ENCODE results near the gene EFCAB12.
"Not testable (repeated sequence)": the region's sequence is repeated elsewhere in the genome, so short reads cannot be mapped to it uniquely, and the experiment has no call there.

Gene EFCAB12

DNA sequence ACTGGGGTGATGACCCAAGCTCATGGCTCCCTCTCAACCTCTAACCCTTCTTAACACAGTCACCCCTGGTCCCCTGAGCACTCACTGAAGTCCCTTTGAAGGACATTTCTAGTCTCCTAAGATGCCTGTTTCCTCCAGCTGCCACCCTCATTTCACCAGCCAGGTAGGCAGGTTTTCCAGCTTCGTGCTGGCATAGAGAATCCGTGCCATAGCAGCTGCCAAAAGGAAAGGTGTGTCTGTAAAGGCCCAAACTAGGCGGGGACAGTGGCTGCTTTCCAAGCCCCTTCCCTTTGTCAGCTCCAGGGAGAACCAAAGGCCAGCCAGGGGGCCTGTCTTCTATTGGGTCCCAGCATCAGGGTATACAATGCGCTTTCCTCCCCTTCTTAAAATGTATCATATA, 36.9 kb downstream of the EFCAB12 start:
- not testable (repeated sequence) for DNase-seq

DNA sequence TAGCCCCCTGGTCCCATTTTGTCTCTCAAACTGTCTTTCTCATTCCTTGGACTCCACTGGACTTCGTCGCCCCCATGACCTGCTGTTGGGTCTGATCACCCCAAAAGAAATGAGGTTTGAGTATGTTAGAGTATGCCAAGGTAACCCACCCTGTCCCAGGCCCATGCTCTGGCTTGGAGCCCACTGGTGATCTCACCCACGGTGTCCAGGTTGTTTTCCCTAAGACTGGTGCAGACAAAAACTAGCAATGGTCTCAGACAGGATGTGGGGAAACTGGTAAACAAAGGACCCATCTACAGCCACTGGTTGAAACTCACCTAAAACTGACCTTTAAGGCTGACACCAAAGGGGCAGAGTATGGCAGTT, 38.9 kb downstream of the EFCAB12 start:
- no peak for DNase-seq

DNA sequence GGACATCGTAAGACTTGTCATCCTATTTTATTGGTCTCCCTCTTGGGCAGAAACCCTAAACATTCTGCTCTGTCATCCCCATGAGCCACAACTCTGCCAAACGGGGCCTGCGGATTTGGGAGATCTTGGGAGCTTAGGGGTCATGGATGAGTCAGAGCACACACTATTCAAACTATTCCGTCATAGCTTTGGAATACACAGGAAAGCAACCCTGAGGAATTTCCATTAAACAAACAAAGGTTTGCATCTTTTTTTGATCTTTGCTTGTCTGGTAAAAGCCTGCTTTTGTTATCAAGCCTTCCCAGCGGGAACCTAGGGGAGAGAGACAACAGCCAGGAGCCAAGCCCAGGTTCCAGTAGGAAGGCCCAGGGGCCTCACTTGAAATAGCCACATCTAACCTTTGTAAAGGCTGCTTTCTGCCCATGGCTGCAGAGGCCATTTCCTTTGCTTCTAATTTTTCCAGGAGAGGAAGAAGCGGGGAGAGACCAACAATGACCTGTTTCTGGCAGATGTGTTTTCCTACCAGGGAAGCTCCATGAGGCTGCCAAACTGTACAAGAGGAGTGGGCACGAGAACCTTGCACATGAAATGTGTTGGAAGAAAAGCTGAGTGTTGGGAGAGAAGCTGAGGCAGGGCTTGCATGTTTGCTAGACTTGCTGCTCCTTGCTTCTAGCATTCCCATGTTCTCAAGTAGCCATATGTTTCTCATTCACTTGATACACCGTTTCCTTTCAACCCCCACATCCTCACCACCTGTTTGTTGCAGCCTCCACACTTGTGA, 39.5 kb downstream of the EFCAB12 start:
- DNase-seq, result peak; percentile 15

DNA sequence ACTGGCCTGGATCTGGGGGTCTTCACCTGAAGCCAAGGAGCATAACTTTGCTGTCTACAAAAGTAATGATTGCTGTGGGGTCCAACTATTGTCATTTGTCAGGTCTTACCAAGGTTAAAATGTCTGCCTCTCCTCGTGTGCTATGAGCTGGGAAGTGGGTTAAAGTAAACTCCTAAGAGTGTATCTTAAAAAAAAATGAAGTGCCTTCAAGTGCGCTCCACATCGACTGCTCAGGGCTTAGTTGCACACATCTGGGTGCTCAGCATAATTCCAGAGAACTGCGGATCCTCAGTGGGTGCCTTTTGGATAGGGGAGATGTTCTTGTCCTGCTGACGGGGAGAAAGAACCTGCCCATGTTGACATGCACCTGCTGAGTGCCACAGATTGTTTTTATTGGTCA, 40.9 kb downstream of the EFCAB12 start:
- DNase-seq, result no peak

DNA sequence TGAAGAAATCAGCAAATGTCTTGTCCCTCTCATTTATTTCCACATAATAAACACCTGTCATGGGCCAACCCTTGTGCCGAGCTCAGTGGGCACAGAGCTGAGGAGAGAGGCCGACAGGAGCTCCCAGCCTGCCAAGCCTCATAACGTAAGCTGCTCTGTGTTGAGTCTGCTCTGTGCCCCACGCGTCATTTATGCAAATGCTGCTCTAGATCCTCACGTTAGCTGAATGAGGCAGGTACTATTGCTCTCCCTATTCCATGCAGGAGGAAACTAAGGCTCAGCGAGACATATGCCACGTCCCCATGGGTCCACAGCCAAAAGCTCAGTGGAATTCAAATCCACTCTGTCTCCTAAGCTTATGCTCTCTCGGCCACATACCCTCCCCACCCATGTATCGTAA, 41.5 kb downstream of the EFCAB12 start:
- no peak for DNase-seq

DNA sequence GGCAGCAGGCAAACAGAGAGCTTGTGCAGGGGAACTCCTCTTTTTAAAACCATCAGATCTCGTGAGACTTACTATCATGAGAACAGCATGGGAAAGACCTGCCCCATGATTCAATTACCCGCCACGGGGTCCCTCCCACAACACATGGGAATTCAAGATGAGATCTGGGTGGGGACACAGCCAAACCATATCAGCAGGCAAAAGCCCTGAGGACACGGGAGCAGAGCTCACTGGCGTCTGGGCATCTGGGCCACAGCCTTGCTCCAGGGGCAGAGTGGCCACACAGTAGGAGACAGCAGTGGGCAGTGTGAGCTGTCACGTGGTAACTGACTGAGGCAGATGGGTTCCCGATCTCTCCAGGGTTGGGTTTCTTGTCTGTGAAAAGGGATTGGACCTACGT, 42.9 kb downstream of the EFCAB12 start:
- not testable (repeated sequence) for DNase-seq

DNA sequence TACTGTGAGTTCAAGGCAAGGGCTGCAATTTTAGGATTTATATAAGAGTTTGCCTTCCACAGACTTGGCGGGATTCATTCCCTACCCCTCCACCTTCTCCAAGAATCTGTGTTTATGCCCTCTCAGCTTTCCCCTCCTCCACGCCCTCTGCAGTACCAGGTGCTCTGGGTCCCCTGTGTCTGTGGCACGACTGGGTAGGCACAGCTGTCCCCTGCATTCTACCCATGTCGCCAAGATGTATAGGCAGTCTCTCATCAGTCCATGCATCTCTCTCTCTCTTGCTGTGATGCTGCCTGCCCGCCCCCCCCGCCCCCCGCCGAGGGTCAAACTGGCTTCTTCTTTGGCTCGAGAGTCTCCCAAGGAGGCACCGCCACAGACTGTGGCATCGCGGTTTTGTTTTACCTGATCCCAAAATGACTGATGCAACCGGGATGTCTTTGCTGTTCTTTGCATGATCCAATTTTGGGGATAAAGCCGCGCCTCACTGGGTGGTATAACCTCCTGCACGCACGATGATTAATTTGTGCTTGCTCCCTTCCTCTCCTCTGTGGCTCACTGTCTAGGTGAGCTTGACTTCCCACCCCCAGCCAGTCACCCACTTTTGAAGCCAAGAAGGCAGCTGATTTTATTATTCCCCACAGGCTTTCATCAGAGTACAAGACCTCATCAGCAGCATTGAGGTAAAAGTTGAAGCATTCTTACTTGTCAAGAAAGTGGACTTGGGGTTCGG, 43.7 kb downstream of the EFCAB12 start:
- DNase-seq, result no peak

DNA sequence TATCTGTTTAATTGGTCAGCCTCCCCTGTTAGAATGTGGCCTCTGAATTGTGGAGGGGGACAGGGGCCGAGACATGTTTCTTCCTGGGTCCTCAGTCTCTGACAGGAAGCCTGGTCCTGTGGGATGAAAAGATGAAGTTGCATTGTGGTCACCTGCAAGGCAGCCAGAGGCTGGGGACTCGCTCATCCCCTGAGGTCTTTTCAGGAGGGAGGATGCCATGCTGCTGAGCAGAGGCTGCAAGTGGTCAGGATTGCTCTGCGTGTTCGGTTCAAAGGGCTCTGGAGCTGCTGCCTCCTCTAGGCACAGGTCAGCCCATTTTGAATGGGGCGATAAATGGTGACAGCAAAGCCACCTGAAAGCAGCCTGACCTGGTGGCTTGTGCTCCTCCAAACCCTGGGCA, 44.3 kb downstream of the EFCAB12 start:
- not testable (repeated sequence) for DNase-seq

DNA sequence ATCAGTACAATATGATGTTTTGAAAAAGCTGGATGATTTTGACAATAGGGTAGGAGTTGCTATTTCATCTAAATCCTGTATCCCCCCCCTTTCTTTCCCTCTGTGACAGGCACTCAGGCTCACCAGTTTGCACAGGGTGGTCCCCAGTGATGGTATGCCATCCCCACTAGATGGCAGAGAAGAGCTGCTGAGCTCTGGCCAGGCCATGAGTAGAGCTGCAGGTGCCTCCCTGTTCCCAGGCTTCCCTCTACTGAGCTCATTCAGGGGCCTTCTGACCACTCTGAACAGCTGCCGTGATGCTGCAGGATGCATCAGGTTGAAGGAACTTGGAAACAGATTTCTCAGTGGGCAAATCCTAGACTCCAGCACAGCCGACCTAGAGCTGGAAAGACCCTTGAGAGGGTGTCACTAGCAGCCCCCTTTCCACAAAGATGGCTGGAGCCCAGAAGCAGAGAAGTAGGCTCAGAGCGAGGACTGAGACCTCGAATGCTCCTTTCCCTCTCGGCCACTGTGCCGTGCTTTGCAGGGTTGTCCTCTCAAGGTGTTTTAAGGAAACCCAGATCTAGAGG, 45.1 kb downstream of the EFCAB12 start:
- DNase-seq, result peak; percentile 59

DNA sequence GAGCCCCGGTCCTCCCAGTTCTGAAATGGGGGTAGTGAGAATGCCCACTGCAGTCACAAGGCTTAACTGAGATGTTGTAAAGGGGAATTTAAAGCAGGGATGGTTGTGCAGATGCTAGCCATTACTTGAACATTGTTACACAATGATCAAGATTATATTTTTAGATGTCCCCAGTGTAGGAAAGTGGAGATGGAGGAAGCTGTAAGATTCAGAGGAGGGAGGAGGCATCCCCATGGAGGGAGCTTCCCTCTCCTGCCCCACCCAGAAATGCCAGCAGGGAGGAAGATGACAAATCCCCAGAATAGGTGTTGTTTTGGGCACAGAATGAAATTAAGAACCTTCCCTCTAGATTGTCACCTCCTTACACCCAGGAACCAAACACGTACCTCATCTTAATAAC, 46.1 kb downstream of the EFCAB12 start:
- no peak for DNase-seq

DNA sequence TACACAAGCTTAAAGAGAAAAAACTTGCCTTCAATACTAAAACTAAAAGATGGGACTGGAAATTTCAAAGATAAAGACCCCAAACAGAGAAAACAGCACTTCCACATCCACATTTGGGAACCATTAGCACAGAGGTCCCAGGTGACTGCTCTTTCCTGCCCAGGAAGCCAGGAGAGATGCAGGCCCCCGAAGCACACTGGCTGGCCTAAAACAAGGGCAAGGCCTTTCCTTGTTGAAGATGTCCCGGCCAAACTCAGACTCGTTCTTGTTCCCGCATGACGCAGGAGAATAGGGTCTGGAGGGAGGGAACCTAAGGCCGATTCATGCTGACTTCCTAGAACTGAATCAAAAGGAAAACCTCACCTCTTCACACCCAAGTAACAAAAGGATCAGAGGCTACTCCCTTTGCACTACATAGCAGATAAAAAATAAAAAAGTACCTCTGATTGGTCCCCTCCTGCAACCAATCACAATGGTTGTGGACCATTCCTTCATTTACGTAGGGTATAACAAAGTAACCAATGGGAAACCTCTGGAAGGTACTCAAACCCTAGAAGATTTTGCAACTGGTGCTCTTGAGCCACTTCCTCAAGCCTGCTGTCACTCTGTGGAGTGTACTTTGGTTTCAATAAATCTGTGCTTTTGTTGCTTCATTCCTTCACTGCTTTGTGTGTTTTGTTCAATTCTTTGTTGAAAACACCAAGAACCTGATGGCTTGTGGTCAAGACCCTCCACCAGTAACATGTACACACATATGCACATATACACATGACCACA, 48.7 kb downstream of the EFCAB12 start:
- no peak for DNase-seq

DNA sequence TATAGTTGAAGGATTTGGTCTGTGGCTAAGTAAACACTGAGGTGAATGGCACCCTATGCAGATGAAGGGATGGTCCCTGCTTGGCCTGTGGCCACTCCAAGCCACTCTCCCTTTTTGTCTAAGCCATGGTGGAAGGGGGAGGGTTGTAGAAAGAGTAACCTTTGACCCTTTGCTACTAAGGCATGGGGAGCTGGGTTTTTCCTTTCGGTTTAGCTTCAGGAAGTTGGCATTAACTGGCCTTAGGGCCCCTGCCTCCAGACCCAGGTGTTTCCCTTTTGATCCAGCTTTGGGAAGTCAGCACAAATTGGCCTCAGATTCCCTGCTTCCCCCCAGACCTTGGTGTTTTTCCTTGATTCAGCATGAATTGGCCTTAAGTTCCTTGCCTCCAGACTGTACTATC, 49.5 kb downstream of the EFCAB12 start:
- no peak for DNase-seq

DNA sequence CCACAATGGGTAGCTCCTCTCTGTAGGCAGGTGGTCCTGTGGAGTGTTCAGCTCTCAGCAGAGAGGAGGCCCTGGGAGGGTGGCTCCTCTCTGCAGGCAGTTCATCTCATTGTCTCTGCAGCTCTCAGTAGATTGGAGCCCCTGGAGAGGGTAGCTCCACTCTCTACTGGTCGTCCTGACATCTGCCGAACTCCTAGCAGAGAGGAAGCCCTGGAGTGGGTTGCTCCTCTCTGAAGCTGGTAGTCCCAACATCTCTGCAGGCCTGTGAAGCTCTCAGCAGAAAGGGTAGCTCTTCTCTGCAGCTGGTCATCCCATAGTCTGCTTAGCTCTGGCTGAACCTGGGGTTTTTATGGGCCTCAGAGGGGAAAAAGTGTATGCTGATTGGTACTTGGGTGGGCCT, 50.8 kb downstream of the EFCAB12 start:
- DNase-seq, result no peak

DNA sequence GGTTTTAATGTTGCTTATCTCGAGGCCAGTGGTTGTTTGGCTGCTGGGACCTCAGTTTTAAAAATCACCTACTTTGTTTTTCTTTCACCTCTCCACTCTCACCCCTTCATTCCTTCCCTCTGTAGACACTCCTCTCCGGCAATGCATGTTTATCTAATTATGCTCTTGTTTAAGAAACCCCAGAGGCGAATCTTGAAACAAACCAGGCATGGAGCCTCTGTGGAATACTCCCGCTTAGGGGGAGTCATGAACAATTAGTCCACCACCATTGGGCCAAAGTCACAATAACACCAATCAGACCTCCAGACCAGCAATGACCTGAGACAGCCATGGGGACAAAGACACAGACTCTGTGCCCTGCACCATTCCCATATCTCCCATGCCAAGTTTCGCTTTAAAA, 53.3 kb downstream of the EFCAB12 start:
- no peak for DNase-seq

DNA sequence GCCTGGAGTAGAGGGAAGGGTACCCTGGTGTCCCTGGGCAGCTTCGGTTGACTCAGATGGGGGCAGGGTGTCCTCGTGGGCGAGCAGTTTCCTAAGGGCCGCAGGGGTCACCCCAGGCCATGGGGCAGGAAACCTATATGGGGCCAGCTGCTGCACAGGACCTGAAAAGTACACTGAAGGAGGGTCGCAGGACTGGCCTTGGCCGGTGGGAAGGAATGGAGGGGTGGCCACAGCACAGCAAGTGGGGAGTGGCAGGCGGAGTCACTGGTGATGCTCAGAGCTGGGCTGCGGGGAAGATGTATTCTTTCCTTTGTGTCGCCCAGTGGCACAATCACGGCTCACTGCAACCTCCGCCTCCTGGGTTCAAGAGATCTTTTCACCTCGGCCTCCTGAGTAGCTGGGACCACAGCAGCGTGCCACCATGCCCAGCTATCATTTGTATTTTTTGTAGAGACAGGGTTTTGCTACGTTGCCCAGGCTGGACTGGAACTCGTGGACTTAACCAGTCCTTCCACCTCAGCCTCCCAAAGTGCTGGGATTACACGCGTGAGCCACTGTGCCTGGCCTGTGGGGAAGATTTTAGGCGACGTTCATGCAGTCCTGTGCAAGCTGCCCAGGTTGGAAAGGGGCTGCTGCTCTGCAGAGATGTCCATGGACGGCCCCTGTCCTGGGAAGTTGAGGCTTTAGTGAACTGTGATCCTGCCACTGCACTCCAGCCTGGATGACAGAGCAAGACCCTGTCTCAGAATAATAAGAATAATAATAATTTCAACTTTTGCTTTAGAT, 57.2 kb downstream of the EFCAB12 start:
- DNase-seq, result no peak

DNA sequence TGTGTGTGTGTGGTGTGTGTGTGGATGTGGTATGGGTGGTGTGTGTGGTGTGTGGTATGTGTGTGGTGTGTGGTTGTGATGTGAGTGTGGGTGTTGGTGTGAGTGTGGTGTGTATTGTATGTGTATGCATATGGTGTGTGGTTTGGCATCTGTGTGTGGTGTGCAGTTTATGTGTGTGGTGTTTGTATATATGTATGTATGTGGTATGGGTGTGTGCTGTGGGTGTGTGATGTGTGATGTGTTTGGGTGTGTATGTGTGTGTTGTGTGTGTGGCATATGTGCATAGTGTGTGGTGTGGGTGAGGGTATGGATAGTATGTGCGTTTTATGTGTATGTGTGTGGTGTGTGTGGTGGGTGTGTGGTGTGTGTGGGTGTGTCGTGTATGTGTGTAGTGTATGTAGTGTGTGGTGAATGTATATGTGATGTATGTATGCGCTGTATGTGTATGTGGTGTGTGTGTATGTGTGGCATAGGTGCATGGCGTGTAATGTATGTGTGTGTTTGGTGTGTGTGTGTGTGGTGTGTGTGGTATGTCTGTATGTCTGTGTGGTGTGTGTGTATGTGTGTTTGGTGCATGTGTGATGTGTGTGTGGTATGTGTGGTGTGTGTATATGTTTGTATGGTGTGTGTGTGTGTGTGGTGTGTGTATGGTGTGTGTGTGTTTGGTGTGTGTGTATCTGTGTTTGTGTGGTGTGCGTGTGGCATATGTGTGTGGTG, 58.0 kb downstream of the EFCAB12 start:
- DNase-seq, result no peak

DNA sequence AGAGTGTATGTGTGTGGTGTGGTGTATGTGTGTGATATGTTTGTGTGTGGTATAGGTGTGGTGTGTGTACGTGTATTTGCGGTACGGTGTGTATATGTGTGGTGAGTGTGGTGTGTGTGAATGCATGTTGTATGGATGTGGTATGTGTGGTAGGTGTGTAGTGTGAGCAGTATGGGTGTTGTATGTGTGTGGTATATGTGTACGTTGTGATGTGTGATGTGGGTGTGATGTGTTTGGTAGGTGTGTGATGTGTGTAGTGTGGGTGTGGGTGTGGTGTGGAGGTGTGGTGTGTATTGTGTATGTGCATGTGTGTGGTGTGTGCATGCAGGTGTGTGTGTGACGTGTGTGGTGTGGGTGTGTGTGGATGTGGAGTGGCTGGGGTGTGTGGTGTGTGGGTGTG, 58.7 kb downstream of the EFCAB12 start:
- no peak for DNase-seq

DNA sequence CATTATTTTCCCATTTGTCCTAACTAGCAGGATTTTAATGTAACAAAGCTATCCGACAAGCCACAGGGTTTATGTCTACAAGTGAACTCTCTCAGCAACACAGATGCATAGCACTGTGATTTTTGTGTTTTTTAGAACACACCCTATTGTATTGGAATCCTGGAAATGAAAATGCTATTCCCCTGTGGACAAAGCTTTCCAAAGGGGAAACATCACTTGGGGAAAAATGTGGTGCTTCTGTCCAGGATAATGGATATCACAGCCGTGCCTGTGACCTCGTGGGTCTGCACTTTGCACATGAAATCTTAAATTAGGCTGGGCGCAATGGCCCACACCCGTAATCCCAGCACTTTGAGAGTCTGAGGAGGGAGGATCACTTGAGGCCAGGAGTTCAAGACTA, 60.6 kb downstream of the EFCAB12 start:
- no peak for DNase-seq

DNA sequence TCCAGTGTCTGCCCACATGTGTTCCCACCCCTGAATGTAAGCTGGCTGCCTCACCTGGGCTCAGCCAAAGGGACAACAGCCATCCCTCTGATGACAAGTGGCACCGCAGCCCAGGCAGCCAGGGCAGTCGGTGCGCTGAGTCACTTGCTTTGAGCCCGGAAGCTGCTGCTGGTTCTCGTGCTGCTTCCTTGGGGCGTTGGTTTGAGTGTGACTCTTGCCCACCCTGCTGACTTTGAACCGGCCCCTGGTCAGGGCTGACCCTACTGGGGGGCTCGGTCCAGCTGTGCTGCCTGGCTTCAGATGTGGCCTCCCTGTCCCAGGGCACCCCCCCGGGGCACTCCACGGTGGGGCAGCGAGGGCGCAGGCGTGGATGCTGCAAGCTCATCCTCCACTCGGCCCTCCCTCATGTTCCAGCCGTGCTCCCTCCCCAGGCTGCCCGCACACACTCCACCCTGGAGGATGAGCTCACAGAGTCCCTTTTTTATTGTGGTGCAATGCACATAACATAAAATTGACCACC, 62.1 kb downstream of the EFCAB12 start:
- DNase-seq, result no peak

DNA sequence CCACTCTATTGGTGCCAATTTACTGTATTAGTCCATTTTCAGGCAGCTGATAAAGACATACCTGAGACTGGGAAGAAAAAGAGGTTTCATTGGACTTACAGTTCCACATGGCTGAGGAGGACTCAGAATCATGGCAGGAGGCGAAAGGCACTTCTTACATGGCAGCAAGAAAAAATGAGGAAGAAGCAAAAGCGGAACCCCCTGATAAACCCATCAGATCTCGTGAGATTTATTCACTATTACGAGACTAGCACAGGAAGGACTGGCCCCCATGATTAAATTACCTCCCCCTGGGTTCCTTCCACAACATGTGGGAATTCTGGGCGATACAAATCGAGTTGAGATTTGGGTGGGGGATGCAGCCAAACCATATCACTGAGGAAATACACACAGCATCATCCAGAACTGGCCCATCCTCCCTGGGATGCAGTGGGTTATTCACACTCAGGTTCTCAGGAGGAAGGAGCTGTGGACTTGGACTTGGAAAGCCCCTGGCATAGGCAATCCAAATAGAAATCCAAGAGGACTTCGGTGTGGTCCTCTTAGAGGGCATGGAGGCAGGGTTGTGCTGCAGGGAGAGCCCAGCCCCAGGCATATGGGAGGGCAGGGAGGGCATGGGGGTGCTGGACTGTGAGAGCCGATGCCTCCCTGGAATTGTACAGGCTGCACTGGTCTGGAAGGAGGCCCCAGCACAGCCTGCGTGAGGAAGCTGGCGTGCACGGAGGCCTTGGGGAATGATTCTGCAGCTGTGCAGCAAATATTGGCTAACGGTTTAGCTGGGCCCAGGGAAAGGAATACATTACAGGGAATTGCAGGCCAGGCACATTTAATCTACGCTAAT, 62.9 kb downstream of the EFCAB12 start:
- DNase-seq, result no peak

DNA sequence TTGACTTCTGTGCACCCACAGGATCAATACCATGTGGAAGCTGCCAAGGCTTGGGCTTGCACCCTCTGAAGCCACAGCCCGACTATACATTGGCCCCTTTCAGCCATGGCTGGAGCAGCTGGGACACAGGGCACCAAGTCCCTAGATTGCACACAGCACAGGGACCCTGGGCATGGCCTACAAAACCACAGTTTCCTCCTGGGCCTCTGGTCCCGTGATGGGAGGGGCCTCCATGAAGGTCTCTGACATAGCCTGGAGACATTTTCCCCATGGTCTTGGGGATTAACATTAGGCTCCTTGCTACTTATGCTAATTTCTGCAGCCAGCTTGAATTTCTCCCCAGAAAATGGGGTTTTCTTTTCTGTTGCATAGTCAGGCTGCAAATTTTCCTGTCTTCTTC, 63.6 kb downstream of the EFCAB12 start:
- not testable (repeated sequence) for DNase-seq
